ENCODE results near the gene LARGE1. TPM values are rescaled to one million over a fixed set of nuclear protein-coding genes. Genes with fewer than 3 reads are reported as not detected.
A peak's percentile ranks its signal among the peaks of the same experiment; 100 is the strongest.
"Not testable (repeated sequence)": the region's sequence is repeated elsewhere in the genome, so short reads cannot be mapped to it uniquely, and the experiment has no call there.

The LARGE1 gene
- total RNA-seq, 1 experiment from 2014 or later: 1.6 TPM

DNA sequence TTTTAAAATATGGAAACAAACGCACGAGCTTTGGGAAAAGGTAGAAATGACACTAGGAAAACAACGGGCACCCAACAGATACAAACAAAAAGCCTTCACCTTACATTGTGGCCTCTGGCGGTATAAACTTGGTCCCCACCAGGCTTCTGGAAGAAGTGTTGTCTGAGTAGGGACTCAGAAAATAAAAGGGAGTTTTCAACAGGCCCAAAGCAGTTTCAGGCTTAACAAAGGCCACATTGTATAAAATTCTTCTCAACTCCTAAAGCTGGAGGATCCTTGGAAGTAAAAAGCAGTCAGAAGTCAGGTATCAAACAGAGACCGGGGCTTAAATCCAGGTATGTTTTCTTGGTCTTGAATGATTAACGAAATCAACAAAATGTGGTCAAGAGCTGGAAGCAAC lies 61.0 kb downstream of the LARGE1 start:
- no peak for DNase-seq (ENCODE audit: extremely low read depth, low read depth)

DNA sequence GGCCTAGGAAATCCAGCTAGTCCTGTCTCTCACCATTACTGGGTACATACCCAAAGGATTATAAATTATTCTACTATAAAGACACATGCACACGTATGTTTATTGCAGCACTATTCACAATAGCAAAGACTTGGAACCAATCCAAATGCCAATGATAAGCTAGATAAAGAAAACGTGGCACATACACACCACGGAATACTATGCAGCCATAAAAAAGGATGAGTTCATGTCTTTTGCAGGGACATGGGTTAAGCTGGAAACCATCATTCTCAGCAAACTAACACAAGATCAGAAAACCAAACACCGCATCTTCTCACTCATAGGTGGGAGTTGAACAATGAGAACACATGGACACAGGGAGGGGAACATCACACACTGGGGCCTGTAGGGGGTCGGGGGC lies 61.6 kb downstream of the LARGE1 start:
- not testable (repeated sequence) for DNase-seq (ENCODE audit: extremely low read depth, low read depth)

DNA sequence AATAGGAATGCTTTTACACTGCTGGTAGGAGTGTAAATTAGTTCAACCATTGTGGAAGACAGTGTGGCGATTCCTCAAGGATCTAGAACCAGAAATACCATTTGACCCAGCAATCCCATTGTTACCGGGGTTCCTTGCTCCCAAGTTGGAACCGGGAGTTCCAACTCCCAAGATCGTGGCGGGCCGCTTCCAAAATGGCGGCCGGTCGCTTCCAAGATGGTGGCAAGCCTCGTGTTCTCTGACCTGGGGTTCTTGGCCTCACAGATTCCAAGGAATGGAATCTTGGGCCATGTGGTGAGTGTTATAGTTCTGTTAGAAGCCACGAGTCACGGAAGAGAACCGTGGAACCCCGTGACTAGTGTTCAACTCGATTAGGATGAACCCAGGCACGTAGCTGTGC lies 62.5 kb downstream of the LARGE1 start:
- not testable (repeated sequence) for DNase-seq (ENCODE audit: extremely low read depth, low read depth)

DNA sequence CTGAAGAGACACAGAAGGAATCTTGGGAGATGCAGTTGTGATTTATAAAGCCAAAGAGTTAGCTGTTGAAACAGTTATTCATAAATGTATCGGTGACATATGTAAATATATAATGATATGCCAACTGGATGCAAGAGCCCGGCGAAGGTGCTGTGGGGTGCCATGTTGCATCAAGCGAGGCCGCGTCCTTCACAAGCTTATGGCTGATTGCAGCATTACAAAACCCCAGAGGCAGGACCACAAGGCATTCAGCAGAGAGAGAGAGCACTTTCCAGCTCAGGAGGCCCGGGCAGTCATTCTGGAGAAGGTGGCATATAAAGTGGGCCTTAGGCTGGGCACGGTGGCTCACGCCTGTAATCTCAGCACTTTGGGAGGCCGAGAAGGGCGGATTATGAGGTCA lies 65.6 kb downstream of the LARGE1 start:
- DNase-seq (ENCODE audit: extremely low read depth, low read depth): no peak

DNA sequence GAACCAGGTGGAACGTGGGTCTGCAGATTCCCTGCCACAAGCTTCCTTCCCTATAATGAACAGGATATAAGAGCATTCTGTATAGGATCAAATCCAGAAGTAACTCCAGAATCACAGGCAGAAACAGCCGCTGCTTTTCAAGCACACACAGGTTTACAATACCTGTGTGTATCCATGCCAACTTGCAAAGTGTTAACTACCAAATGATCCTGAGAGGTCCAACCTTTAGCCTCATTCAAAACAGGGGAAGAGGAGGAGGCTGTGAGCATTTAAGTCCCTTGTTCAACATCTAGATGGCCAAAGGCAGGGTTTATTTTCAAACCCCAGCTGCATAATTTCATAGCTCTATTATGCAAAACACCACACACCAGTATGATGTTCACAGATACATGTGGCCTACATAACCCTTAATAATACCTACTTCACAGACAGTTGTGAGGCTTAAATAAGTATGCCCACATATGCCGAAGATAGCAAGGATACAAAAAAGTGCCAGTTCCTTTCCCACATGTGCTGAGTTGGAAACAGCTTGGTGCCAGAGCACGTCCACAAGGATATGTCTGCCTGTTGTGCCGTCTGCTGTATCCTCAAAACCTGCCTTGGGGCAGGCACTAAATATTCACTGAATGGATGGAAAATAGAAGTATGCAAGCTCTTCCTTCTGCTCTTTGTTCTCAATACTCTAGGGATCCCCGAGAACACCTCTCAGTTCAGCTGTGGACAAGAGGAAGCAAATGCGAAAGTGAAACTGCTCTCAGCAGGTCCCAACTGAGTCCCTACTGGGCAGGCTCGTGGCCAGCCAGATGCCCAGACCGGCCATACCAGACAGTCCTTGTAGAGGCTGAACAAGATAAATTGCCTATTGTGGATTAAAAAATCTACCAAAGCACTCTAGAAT lies 66.8 kb downstream of the LARGE1 start:
- DNase-seq (ENCODE audit: extremely low read depth, low read depth): peak; percentile 46

DNA sequence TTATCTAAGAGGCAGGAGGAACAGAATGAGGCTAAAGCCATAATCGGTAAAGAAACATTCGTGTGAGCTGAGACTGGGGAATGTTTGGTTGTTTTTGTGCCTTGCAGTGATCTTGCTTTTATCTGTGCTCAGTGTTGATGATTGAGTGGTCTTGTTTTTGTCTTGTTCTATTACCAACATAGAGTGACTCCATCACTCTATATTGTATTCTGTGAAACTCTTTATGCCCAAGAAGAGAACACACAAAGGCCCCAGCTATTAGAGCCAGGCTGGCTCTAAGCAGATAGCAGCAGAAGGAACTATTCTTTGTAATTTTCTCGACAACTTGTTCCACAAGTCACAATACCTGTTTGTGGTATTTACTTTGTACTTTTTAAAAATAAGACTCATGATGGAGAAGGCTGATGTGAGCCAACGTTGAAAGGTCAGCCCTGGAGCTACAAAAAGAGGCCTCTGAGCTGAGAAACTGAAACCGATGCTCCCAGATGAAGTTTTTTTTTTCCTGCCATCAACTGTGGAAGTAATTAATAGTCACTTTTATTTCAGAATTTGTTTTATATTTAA lies 68.4 kb downstream of the LARGE1 start:
- no peak for DNase-seq (ENCODE audit: extremely low read depth, low read depth)

DNA sequence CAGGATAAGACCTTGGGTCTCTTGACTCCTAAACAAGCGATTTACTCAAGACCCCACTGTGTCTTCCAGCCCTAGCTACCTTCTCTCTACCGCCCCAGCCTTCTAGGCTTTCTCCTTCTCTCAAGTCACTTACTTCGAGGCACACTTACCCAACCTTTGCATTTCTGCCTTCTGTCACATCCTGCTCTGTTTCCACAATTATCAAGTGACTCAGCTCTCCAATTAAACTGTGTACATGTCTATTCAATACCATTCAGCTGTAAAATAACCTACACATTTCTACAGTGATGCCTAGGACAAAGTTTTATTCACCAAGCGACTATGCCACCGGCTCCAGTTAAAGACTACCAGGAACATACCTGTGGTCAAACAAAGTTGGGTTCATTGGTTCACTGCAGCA lies 69.0 kb downstream of the LARGE1 start:
- no peak for DNase-seq (ENCODE audit: extremely low read depth, low read depth)

DNA sequence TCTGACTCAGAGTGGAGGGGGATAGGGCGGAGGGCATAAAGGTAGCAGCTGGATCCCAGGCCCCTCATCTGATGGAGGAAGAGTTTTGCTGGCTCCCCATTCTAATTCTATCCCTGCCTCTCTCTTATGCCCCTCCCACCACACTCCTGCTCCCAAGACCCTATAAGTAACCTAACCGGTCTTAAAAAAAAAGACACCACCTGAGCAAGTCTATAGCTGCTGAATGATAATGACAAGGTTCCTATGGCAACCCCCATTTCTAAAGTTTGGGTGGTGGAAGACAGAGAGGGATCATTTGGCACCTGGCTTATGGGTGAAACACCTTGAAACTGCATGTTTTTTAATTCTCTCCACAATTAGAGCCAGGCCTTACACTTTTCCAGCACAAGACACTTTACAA lies 69.6 kb downstream of the LARGE1 start:
- no peak for DNase-seq (ENCODE audit: extremely low read depth, low read depth)

DNA sequence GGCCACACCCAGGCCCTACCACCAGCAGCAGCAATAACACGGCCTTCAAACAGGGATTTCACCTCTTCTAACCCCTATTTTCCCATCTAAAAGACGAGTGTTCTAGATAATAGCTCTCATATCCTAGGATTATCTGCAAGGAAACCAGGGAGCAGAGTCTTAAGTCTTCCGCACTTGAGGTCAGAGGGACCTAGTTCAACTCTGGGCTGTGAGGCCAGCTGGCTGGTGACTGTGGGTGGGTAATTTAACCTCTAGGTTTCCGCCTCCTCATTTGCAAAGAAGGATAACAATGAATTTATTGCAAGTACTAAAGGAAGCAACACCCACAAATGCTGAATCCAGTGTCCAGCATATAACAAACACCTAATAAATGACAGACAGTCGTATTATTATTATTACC lies 70.1 kb downstream of the LARGE1 start:
- no peak for DNase-seq (ENCODE audit: extremely low read depth, low read depth)

DNA sequence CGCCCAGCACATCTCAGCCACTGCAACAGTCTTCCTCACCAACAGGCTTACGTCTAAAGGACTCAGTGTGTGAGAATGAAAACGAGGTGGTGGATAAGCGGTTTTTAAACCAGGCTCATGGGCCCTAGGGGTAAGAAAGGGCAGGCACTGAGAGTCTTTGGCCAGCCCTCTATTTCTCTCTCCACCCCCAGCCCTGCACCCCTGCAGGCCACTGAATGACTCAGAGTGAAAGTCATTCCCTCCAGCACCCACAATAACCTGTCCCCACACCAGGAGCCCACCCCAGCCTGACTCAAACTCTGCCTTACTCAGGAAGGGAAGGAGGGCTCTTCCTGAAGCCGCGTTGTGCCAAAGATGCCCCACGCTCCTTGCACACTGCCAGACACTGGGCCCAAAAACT lies 72.0 kb downstream of the LARGE1 start:
- no peak for DNase-seq (ENCODE audit: extremely low read depth, low read depth)

DNA sequence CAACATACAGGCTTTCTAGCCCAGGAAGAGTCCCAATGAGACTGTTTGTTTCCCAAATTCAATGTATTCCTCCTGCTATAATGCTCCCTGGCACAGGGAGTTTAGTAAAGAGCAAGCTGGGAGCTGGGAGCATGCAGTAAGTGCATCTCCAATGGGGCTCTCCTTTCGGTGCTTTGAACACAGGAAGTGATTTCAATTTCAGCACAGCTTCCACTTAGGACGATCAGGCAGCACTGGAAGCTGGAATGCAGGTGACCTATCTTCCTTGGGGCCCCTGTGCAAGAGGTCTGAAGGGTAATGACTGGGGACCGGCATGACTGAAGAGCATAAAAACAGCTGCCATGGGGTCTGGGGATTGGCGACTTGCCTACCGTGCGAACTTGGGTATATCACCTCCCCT lies 76.0 kb downstream of the LARGE1 start:
- DNase-seq (ENCODE audit: extremely low read depth, low read depth): no peak

DNA sequence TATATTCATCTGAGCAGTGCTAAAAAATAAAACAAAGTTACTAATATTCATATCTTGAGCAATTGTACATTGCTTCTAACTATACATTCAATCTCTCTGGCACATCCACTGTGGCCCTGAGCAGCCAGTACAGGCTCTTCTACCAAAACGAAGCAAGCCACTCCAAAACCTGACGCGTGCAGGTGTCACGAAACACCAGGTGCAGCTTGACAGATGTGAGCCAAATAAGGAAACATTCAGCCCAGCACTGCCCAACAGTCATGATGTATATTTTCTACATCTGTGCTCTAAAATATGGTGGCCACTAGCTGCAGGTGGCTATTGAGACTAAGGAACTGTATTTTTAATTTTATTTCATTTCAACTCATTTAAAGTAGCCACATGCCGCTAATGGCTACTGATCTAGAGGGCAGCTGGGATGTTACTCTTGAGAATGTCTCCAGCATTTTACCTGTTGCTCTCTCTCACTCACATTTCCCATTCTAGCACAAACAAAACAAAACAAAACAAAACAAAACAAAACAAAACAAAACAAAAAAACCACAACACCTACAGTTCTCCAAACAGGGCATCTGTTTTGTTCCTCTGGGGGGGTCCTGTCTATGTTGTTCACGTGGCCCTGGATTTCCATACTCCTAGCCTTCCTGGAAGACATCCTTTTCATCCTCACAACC lies 77.7 kb downstream of the LARGE1 start:
- no peak for DNase-seq (ENCODE audit: extremely low read depth, low read depth)

DNA sequence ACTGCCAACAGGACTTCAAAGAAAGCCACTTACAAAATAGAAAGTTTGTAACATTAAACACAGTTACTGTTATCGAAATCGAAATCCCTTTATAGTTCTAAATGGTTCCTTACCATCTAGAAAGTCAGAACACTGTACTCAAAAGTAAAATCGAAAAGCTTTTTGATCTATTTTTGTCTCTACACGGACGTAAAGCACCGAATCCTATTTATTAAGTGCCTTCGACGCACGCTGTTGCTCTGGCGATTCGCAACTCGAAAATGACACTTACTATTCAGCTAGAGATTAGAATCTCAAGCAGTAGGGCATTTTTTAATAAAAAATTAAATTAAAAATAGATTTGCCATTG lies 78.3 kb downstream of the LARGE1 start:
- DNase-seq (ENCODE audit: extremely low read depth, low read depth): no peak

DNA sequence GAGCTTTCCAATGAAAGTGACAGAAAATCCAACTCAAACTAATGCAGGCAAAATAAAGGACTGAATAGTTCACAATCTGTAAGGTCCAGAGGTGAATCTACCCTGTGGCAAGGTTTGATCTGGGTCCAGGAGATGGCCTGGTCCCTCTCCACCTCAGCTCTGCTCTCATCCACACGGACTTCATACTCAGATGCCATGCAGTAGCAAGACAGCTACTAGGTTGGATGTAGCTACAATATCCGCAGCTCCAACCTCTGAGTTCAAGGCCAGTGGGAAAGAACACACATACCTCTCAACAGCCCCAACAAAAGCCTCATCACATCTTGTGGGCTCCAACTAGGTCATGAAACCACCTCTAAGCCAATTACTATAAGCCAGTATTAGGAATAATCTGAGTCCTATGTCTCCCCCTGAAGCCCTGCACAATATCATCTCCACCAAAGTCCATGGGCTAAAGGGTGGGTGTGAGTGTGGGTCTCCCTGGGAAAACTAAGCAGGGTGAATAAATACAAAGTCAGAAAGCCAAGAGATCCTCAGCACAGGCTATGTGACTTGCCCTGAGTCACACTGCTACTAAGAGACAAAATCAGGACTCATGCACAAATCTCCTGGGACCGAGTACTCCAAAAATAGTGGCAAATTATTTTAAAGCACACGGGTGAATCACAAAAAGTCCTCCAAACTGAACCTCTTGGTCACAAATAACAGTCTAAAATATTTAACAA lies 78.8 kb downstream of the LARGE1 start:
- DNase-seq (ENCODE audit: extremely low read depth, low read depth): no peak

DNA sequence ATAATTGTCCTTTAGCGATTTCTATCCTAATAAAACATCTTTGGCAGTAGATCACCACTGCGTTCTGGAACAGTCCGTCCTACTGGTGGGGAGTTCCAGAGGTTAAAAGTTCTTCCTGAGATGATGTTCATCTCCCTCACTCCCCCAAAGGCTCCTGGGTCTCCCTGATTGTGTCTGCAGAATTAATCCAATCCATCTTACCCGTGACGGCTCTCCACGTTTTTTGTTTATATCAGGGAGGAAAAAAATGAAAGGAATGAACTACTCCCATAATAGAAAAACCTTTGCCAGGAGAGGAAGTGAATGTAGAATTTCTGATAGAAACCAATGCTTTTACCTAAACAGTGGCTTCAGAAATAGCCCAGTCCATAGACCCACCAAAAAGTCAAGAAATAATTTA lies 81.6 kb downstream of the LARGE1 start:
- no peak for DNase-seq (ENCODE audit: extremely low read depth, low read depth)

DNA sequence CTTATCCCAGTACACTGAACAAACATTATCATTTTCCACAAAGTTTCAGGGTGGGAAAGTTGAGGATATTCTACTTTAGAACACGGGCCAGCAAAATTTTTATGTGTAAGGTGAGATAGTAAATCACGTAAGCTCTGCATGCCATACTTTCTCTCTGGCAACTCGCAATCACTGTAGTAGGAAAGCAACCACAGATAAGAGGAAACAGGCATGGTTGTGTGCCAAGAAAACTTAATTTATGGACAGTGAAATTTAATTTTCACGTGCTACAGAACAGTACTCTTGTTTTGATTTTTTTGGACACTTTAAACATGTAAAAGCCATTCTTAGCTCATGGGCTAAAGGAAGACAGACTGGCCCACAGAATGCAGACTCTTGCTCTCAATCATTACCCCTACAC lies 82.5 kb downstream of the LARGE1 start:
- no peak for DNase-seq (ENCODE audit: extremely low read depth, low read depth)

DNA sequence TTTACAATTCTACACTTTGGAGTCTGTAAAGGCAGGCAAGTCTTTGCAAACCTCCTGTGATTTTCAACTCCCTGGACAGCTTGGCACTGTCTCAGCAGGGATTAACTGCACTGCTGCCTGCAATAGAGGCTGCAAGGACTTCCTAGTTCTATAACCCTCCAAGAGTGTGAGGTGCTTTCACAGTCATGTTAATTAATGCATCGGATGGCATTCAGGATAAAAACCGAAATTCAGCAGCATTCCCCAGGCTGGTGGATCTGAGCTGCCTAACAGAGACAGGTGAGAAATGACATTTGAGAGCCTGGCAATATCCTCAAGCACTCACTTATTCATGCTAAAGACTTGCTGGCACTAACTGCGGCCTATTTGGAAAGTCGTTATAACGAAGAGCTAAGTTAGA lies 85.0 kb downstream of the LARGE1 start:
- DNase-seq (ENCODE audit: extremely low read depth, low read depth): no peak

DNA sequence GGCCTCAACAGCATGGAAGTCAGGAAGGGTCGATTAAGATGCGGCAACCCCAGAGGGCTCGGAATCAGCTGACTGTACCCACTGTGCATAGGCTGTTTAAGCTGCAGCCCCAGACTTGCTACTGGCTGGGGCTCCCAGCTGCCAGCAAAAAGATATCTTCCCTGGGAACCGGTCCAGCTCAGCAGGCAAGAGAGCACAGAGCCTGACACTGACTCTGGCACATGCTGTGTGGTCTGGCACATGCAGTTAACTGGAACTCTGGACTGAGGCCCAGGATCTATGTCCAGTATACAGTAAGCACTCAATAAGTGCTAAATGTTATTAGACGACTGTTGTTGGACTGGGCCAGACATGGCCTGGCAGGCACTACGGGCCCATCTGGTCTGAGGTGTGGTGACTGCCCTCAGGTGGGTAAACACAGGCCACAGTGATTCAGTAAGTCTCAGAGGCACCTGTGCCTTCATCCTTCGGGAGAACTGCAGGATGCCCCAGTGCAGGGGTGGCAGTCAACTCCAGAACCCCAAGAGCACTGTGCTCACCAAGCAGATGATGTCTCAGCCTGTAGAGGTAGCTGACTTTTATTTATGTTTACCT lies 87.6 kb downstream of the LARGE1 start:
- DNase-seq (ENCODE audit: extremely low read depth, low read depth): no peak

DNA sequence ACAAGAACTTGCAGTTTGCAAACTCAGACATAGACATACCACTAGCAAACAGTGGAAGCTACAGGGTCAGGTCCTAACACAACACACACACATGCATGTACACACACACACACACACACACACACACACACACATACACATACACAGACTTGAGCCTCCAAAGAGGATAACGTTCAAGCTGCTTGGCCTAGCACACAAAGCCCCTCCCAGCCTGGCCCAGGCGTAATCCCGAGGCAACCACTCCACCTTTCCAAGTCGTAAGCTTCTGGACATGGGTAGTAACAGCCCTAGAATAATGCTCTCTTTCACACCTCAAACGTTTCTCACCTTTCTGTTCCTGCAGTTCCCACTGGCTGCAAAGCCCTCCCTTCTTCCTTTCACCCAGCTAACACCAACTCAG lies 88.6 kb downstream of the LARGE1 start:
- DNase-seq (ENCODE audit: extremely low read depth, low read depth): no peak

DNA sequence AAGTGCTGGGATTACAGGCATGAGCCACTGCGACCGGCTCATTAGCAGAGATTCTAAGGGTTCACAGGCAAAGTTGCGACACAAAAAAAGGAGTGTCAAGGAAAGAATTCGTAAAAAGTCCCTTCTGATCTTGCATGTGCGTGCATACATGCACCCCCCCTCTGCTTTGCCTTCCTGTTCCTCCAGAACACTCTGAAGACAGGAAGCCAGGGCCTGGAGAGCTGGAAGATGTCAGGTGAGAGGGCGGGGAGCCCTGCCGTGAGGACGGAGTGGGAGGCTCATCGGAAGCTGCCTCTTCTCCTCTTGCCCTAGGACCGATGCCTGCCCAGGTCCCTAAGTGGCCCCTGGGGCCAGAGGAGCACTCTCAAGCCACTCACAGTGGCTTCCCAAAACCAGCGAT lies 89.1 kb downstream of the LARGE1 start:
- DNase-seq (ENCODE audit: extremely low read depth, low read depth): no peak
